K562 (cell line): ENCODE data around the gene CMTR1. TPM values are rescaled to one million over a fixed set of nuclear protein-coding genes. Genes with fewer than 3 reads are reported as not detected.

ENCODE experiments used
- ATAC-seq: fragments of 200-7000 bp; cut with Tn5 transposase; 3 replicates; pipeline ENCODE4 v1.9.1; 2020; ENCODE audit warnings: moderate library complexity
- BruUV-seq: library from RNA; stranded (reverse); fragments of 400-500 nt; replicated peaks from 2 replicates; lab custom pipeline; 2021; lab: Mats Ljungman, UMichigan
- CTCF ChIA-PET: fragments of 300-600 bp; formaldehyde crosslinking; extraction: SDS; loops from one replicate; lab custom pipeline; 2021; ENCODE audit warnings: low intra/inter-chr PET ratio; lab: Yijun Ruan, JAX
- POLR2A ChIA-PET: fragments of 300-600, 350-650 bp; sonication (Branson Sonifier 250); formaldehyde crosslinking; extraction: SDS; loops from one replicate; lab custom pipeline; 2021; ENCODE audit warnings: antibody characterized with exemption, inconsistent platforms; lab: Yijun Ruan, JAX
- DNase-seq, 4 experiments: peaks; one replicate each; pipeline versions ENCODE4 v3.0.0 to v3.0.0-alpha.2; 2011 to 2018; ENCODE audit warnings: low spot score in 3 of 4, mixed read lengths in 3 of 4; ENCODE audit errors: extremely low read depth in 1 of 4
- FAIRE-seq: peaks from 2 replicates; lab custom pipeline; 2011; peaks lifted over from hg19 to GRCh38; lab: Jason Lieb, UNC
- H2AFZ ChIP-seq: 2 replicates; pipeline ENCODE4 v1.6.0; 2011; ENCODE audit warnings: low read depth, low read length, control low read depth, inconsistent platforms
- H3K27ac ChIP-seq: fragments of 200-600 bp; 3 replicates; pipeline ENCODE4 v1.8.0; 2011; ENCODE audit warnings: low read depth, mild to moderate bottlenecking, control low read depth, inconsistent platforms, low read length, moderate library complexity, mixed read lengths; ENCODE audit errors: extremely low read depth
- H3K27me3 ChIP-seq, 2 experiments: fragments of 300-600 bp in 1 of 2; 2 replicates in 1 of 2; 3 replicates in 1 of 2; pipeline versions ENCODE4 v1.6.0 to v1.8.0; 2011; ENCODE audit warnings: inconsistent platforms in 2 of 2, low read length in 2 of 2, mild to moderate bottlenecking in 1 of 2, mixed read lengths in 1 of 2, moderate library complexity in 1 of 2; ENCODE audit not compliant: control insufficient read depth in 2 of 2, insufficient read depth in 2 of 2
- H3K36me3 ChIP-seq: fragments of 300-600 bp; 3 replicates; pipeline ENCODE4 v1.8.0; 2011; ENCODE audit warnings: mild to moderate bottlenecking, low read length, inconsistent platforms; ENCODE audit not compliant: control insufficient read depth, insufficient read depth
- H3K4me1 ChIP-seq, 2 experiments: fragments of 200-600 bp in 1 of 2; replicated peaks in 1 of 2; 2 replicates in 1 of 2; 3 replicates in 1 of 2; pipeline versions ENCODE4 v1.5.1 to v1.8.0; 2011; ENCODE audit warnings: inconsistent platforms in 2 of 2, low read length in 2 of 2, mild to moderate bottlenecking in 1 of 2, mixed read lengths in 1 of 2, moderate library complexity in 1 of 2; ENCODE audit not compliant: control insufficient read depth in 2 of 2, insufficient read depth in 2 of 2
- H3K4me2 ChIP-seq: 2 replicates; pipeline ENCODE4 v1.6.1; 2011; ENCODE audit warnings: low read length, control low read depth, inconsistent platforms, mixed read lengths; ENCODE audit not compliant: insufficient read depth
- H3K4me3 ChIP-seq: fragments of 200-600 bp; sonication (generic), shearing (Covaris generic); 2 replicates; pipeline ENCODE4 v1.5.1; 2016; ENCODE audit warnings: control low read depth, inconsistent platforms
- H3K79me2 ChIP-seq: fragments of 200-600 bp; 3 replicates; pipeline ENCODE4 v1.8.0; 2011; ENCODE audit warnings: low read length, inconsistent platforms; ENCODE audit not compliant: control insufficient read depth, insufficient read depth
- H3K9ac ChIP-seq, 2 experiments: 2 replicates each; pipeline versions ENCODE4 v1.6.0 to v1.6.1; 2011; ENCODE audit warnings: low read depth in 2 of 2, low read length in 2 of 2, control low read depth in 1 of 2, inconsistent platforms in 1 of 2, mild to moderate bottlenecking in 1 of 2, mixed read lengths in 1 of 2; ENCODE audit not compliant: insufficient read depth in 1 of 2
- H3K9me1 ChIP-seq: one replicate; pipeline ENCODE4 v1.6.0; 2011; ENCODE audit warnings: inconsistent platforms, mild to moderate bottlenecking, low read length, moderate library complexity; ENCODE audit not compliant: control insufficient read depth, insufficient read depth
- H3K9me3 ChIP-seq: replicated peaks from 2 replicates; pipeline ENCODE4 v1.5.1; 2011; ENCODE audit warnings: low read depth, low read length, inconsistent platforms; ENCODE audit not compliant: control insufficient read depth, insufficient read depth
- H4K20me1 ChIP-seq: replicated peaks from 2 replicates; pipeline ENCODE4 v1.6.1; 2011; ENCODE audit warnings: low read length, inconsistent platforms, mixed read lengths; ENCODE audit not compliant: control insufficient read depth, insufficient read depth
- CBFA2T3 ChIP-seq: fragments of 450-650 bp; IDR thresholded peaks from 2 replicates; pipeline ENCODE4 v1.6.1; 2017
- DDX20 ChIP-seq: fragments of 450-650 bp; IDR thresholded peaks from 2 replicates; pipeline ENCODE4 v1.6.1; 2016; ENCODE audit warnings: missing genetic modification characterization, low read depth, mild to moderate bottlenecking, missing compliant biosample characterization, moderate library complexity
- EWSR1 ChIP-seq: fragments of 450-650 bp; IDR thresholded peaks from 2 replicates; pipeline ENCODE4 v1.6.1; 2018; ENCODE audit warnings: borderline replicate concordance, mild to moderate bottlenecking, low read depth, moderate library complexity; ENCODE audit not compliant: partially characterized antibody
- FOS ChIP-seq: IDR thresholded peaks from 3 replicates; pipeline ENCODE4 v1.6.1; 2011; ENCODE audit not compliant: insufficient read length; ENCODE audit errors: extremely low read depth
- HMG20B ChIP-seq: fragments of 250-450 bp; sonication (Bioruptor Pico); IDR thresholded peaks from 2 replicates; pipeline ENCODE4 v1.5.0; 2021; ENCODE audit warnings: mild to moderate bottlenecking
- NCOA4 ChIP-seq: fragments of 450-650 bp; IDR thresholded peaks from 2 replicates; pipeline ENCODE4 v1.6.1; 2018; ENCODE audit warnings: mild to moderate bottlenecking; ENCODE audit not compliant: partially characterized antibody
- NELFE ChIP-seq: IDR thresholded peaks from 2 replicates; pipeline ENCODE4 v1.6.1; 2011; ENCODE audit warnings: mild to moderate bottlenecking; ENCODE audit not compliant: insufficient read depth, insufficient read length
- PHB2 ChIP-seq: fragments of 450-650 bp; IDR thresholded peaks from 2 replicates; pipeline ENCODE4 v1.6.1; 2017; ENCODE audit warnings: low read depth
- RFX1 ChIP-seq: fragments of 450-650 bp; IDR thresholded peaks from 2 replicates; pipeline ENCODE4 v1.6.1; 2016; ENCODE audit warnings: mild to moderate bottlenecking, moderate library complexity
- RFX5 ChIP-seq: IDR thresholded peaks from 2 replicates; pipeline ENCODE4 v1.6.1; 2011; ENCODE audit warnings: low read depth, mild to moderate bottlenecking, improper control_type of control experiment, low read length
- SMARCA5 ChIP-seq: fragments of 450-650 bp; IDR thresholded peaks from 2 replicates; pipeline ENCODE4 v1.6.1; 2016
- SRSF7 ChIP-seq: fragments of 200-400 bp; formaldehyde crosslinking; optimal IDR thresholded peaks from 2 replicates; pipeline ENCODE3; 2017; ENCODE audit warnings: mild to moderate bottlenecking, low read depth, low read length
- TSC22D4 ChIP-seq: fragments of 450-650 bp; IDR thresholded peaks from 2 replicates; pipeline ENCODE4 v1.6.1; 2016; ENCODE audit warnings: missing genetic modification characterization, missing biosample characterization, control low read depth
- YBX1 ChIP-seq: fragments of 450-650 bp; IDR thresholded peaks from 2 replicates; pipeline ENCODE4 v1.7.1; 2016; ENCODE audit warnings: mild to moderate bottlenecking
- YY1 ChIP-seq, 3 experiments: IDR thresholded peaks; 2 replicates each; pipeline ENCODE4 v1.6.1; 2011; ENCODE audit warnings: low read length in 2 of 3, mild to moderate bottlenecking in 2 of 3, moderate library complexity in 2 of 3, borderline replicate concordance in 1 of 3, control low read depth in 1 of 3, low read depth in 1 of 3; ENCODE audit not compliant: insufficient read depth in 3 of 3, insufficient replicate concordance in 2 of 3, control insufficient read depth in 1 of 3, insufficient read length in 1 of 3; ENCODE audit errors: extremely low read depth in 1 of 3
- ZNF174 ChIP-seq: fragments of 250-450 bp; sonication (Bioruptor Pico); IDR thresholded peaks from 2 replicates; pipeline ENCODE4 v1.4.0; 2020; ENCODE audit warnings: mild to moderate bottlenecking
- ZNF551 ChIP-seq: fragments of 250-450 bp; sonication (Bioruptor Pico); IDR thresholded peaks from 2 replicates; pipeline ENCODE4 v1.5.0; 2021; ENCODE audit warnings: mild to moderate bottlenecking, moderate library complexity
- WGBS: fragments of 100-300 bp; shearing (Covaris generic); methylation state at CpG from one replicate; pipeline ENCODE4 v1.1.6; 2016; ENCODE audit warnings: low coverage, mixed read lengths; ENCODE audit not compliant: insufficient coverage; ENCODE audit errors: missing lambda C conversion rate; 5-methylcytosine and 5-hydroxymethylcytosine counted together
- in situ Hi-C: fragments of 300-500 bp; cut with MboI; formaldehyde crosslinking; loops from 4 replicates; pipeline ENCODE4 v1.15.0; 2018; ENCODE audit warnings: inconsistent platforms, mixed read lengths
- intact Hi-C: fragments of 100-400 bp; cut with micrococcal nuclease; formaldehyde crosslinking; loops from 2 replicates; pipeline ENCODE4 v1.14.2; 2022
- polyA plus RNA-seq, 8 experiments: library from polyadenylated mRNA; depleted of rRNA in 4 of 8; stranded (reverse) in 5 of 8; unstranded in 3 of 8; fragments of >200 nt; fragmentation: Nextera tagmentation in 2 of 8; fragmentation: Illumina TruSeq in 1 of 8; extraction: Ambion mirVana in 2 of 8; extraction: Trizol in 1 of 8; gene quantifications; 2 replicates each; pipeline versions ENCODE4 v1.2.1 to v1.2.3, GENCODE V29; 2011 to 2014; ENCODE audit warnings: inconsistent platforms in 1 of 8, missing spikeins in 1 of 8
- total RNA-seq, 7 experiments: library from RNA; depleted of rRNA in 6 of 7; stranded (reverse); fragments of >200 nt in 6 of 7; fragmentation: Illumina TruSeq in 2 of 7; extraction: Trizol in 2 of 7; gene quantifications; 2 replicates each; pipeline versions ENCODE4 v1.2.1 to v1.2.3, GENCODE V29; 2011 to 2021; ENCODE audit warnings: low replicate concordance in 1 of 7
- TF ChIP-seq, protein P1 (sequence below): fragments of 450-650 bp; formaldehyde crosslinking; IDR thresholded peaks from 2 replicates; pipeline ENCODE4 v1.4.0; 2022; ENCODE audit warnings: missing genetic modification characterization

The CMTR1 gene
- total and polyA plus RNA-seq, 9 of the 15 experiments (the other 6 are each of a cell fraction or from before 2014, with no cell fraction given), result 2.9 to 63.5 (median 49.5) TPM

DNA sequence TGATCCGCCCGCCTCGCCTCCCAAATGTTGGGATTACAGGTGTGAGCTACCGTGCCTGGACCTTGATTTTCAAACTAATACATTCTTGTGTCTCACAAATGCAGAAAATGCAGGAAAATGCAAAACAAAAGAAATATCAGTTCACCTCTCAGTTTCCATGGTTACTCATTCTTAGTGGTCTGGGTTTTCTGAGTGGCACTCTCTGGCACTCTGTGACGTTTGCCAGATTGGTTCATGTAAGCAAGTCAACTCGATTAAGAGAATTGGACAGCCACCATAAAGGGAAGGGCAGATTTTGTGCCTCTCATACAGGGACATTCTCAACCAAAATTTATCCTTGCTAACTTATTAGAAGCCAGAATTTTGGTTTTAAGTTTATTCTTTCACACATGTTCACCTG lies 8.6 kb downstream of the CMTR1 start:
- no peak for FAIRE-seq
- CTCF ChIA-PET, result no interaction called here
- no TSS peak for BruUV-seq

DNA sequence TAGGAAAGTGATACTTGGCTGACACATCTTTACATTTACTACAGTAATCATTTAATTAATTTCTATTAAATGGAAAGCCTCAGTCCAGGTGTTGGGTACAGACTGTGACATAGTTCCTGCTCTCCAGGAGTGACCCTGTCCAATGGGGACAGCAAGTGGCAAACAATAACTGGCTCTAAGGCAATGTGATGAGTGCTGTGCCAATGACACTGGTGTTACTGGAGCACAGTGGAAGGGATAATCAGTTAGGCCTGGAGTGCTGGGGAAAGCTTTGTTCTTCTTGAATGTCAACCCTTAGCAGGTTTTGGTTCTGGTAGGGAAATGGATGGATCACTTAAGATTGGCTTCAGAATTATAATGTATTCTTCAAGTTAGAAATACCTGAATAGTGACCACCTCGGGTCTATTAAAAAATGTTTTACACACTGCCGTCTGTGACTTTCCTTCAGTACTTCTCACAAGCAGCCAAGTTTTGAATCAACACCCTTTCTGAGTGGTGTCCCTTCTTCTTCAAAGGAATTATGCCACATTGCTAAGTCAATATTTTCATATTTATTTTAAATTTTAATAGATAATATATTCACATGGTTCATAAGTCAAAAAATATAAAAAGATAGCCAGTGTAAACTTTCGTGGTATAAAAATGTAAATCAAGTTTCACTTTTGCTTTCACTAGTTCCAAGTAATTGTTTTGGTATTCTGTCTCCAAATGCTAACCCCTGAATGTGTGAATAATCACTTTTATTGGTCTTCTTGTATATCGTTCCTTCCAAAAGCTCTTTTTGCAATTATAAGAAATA lies 9.6 kb downstream of the CMTR1 start:
- H3K36me3 ChIP-seq, result peaks cover 93% of the 10 kb centered on the region
- H3K79me2 ChIP-seq, result peaks cover 2% of the 10 kb centered on the region; the same call in 1 of the 3 replicates
- POLR2A ChIA-PET, result interaction anchor here (1.3 to 2.2 kb wide), 3 partner anchors 9 to 18 kb away, joined by 3 to 14 read pairs (median 13); partner anchors contain the start of gene CMTR1
- H3K4me2 ChIP-seq, result no peak overlapping the region
- no peak overlapping the region for H2AFZ ChIP-seq
- H4K20me1 ChIP-seq, result no peaks in the 10 kb centered on the region
- no peak overlapping the region for H3K27ac ChIP-seq
- no peaks in the 10 kb centered on the region for H3K4me1 ChIP-seq
- WGBS, result 86% methylated on average over 4 of the region's 4 CpGs
- H3K4me3 ChIP-seq, result no peak overlapping the region
- DNase-seq, result no peak
- no peaks in the 10 kb centered on the region for H3K9me3 ChIP-seq
- BruUV-seq, result no TSS peak
- no peak for FAIRE-seq
- in situ Hi-C loops (no loop called here), intact Hi-C loops (no loop called here)
- no peak for ATAC-seq
- H3K27me3 ChIP-seq, result no peaks in the 10 kb centered on the region
- H3K9ac ChIP-seq, result no peak overlapping the region
- CTCF ChIA-PET, result no interaction called here
- no peaks in the 10 kb centered on the region for H3K9me1 ChIP-seq
- TF ChIP-seq ZNF174 (CRISPR knock-in tag) (no peak), RFX5 (no peak), FOS (no peak), HMG20B (CRISPR knock-in tag) (no peak), NELFE (no peak), SMARCA5 (no peak), PHB2 (no peak), YY1 (IDR thresholded peaks at IDR 0.05; ENCODE audit: borderline replicate concordance in 1 of 3, control insufficient read depth in 1 of 3, extremely low read depth in 1 of 3, insufficient read depth in 3 of 3, insufficient read length in 1 of 3, insufficient replicate concordance in 2 of 3, low read depth in 1 of 3, low read length in 2 of 3) (no peak), TSC22D4 (tag) (no peak), YBX1 (no peak), DDX20 (tag) (no peak), NCOA4 (no peak)
- TF ChIP-seq, protein P1, sequence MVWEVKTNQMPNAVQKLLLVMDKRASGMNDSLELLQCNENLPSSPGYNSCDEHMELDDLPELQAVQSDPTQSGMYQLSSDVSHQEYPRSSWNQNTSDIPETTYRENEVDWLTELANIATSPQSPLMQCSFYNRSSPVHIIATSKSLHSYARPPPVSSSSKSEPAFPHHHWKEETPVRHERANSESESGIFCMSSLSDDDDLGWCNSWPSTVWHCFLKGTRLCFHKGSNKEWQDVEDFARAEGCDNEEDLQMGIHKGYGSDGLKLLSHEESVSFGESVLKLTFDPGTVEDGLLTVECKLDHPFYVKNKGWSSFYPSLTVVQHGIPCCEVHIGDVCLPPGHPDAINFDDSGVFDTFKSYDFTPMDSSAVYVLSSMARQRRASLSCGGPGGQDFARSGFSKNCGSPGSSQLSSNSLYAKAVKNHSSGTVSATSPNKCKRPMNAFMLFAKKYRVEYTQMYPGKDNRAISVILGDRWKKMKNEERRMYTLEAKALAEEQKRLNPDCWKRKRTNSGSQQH (CRISPR knock-in tag), result no peak

More for the DNA sequence above, 8.6 kb downstream of the CMTR1 start:
- Histone ChIP-seq H3K36me3 (peaks cover 90% of the 10 kb centered on the region), H4K20me1 (no peaks in the 10 kb centered on the region), H3K9me1 (no peaks in the 10 kb centered on the region), H3K9me3 (no peaks in the 10 kb centered on the region), H3K4me2 (no peak overlapping the region), H3K27ac (no peak overlapping the region), H2AFZ (no peak overlapping the region), H3K4me1 (no peaks in the 10 kb centered on the region), H3K4me3 (no peak overlapping the region), H3K27me3 (no peaks in the 10 kb centered on the region), H3K9ac (no peak overlapping the region), H3K79me2 (peaks cover 3% of the 10 kb centered on the region; the same call in 1 of the 3 replicates)
- WGBS, result 82% methylated on average over 6 of the region's 6 CpGs
- TF ChIP-seq SRSF7, result no peak
- TF ChIP-seq CBFA2T3, result no peak
- TF ChIP-seq EWSR1, result no peak
- TF ChIP-seq RFX1, result peak; percentile 69
- TF ChIP-seq ZNF551 (CRISPR knock-in tag), result no peak
- ATAC-seq, result no peak
- in situ Hi-C loops, result no loop called here
- no peak for DNase-seq
- intact Hi-C loops, result no loop called here
- POLR2A ChIA-PET, result interaction anchor here (1.3 to 1.7 kb wide), 2 partner anchors 9 to 17 kb away, joined by 3 to 13 read pairs; partner anchors contain the start of gene CMTR1
